Liver (tissue), 9 donors: Measurements from ENCODE around the gene LRRN2. TPM values are rescaled to one million over a fixed set of nuclear protein-coding genes. Genes with fewer than 3 reads are reported as not detected.

Experiments used
- DNase-seq: peaks from one replicate; pipeline ENCODE4 v3.0.0-alpha.2; 2017; ENCODE audit warnings: low spot score
- H3K27ac ChIP-seq, 2 donors: one replicate each; pipeline ENCODE4 v1.7.0; 2013; ENCODE audit warnings: inconsistent platforms in 2 of 2, low read length in 2 of 2, control low read depth in 1 of 2, low read depth in 1 of 2, mild to moderate bottlenecking in 1 of 2
- H3K27me3 ChIP-seq, 4 donors: one replicate each; pipeline versions ENCODE4 v1.6.1 to v1.7.0; 2013; ENCODE audit warnings: low read length in 3 of 4, inconsistent platforms in 1 of 4, mild to moderate bottlenecking in 1 of 4, moderate library complexity in 1 of 4; ENCODE audit not compliant: control insufficient read depth in 4 of 4, insufficient read depth in 4 of 4
- H3K36me3 ChIP-seq, 4 donors: one replicate each; pipeline versions ENCODE4 v1.6.1 to v1.7.0; 2013; ENCODE audit warnings: low read length in 3 of 4, mild to moderate bottlenecking in 3 of 4, low read depth in 1 of 4, moderate library complexity in 1 of 4; ENCODE audit not compliant: control insufficient read depth in 4 of 4, insufficient read depth in 3 of 4
- H3K4me1 ChIP-seq, 4 donors: one replicate each; pipeline versions ENCODE4 v1.6.1 to v1.7.0; 2013; ENCODE audit warnings: low read length in 3 of 4, mild to moderate bottlenecking in 3 of 4, moderate library complexity in 1 of 4; ENCODE audit not compliant: control insufficient read depth in 4 of 4, insufficient read depth in 4 of 4
- H3K4me3 ChIP-seq, 3 donors: one replicate each; pipeline versions ENCODE4 v1.6.1 to v1.7.0; 2013; ENCODE audit warnings: low read length in 3 of 3, control low read depth in 1 of 3, low read depth in 1 of 3, mild to moderate bottlenecking in 1 of 3
- H3K9ac ChIP-seq, 2 donors: one replicate each; pipeline ENCODE4 v1.7.0; 2013; ENCODE audit warnings: low read length in 2 of 2, mild to moderate bottlenecking in 2 of 2, moderate library complexity in 2 of 2, control low read depth in 1 of 2, low read depth in 1 of 2
- H3K9me3 ChIP-seq, 4 donors: one replicate each; pipeline versions ENCODE4 v1.6.1 to v1.7.0; 2013; ENCODE audit warnings: low read length in 3 of 4; ENCODE audit not compliant: control insufficient read depth in 4 of 4
- ATF3 ChIP-seq: IDR thresholded peaks from 2 replicates; pipeline ENCODE4 v1.6.1; 2016; ENCODE audit warnings: antibody characterized with exemption
- CTCF ChIP-seq: fragments of 150-350 bp; IDR thresholded peaks from 2 replicates; pipeline ENCODE4 v1.5.1; 2017; ENCODE audit warnings: improper control_type of control experiment, low read depth, low read length; ENCODE audit not compliant: missing input control
- EGR1 ChIP-seq, 2 donors: IDR thresholded peaks; 2 replicates each; pipeline ENCODE4 v1.6.1; 2016 to 2018; ENCODE audit warnings: antibody characterized with exemption in 2 of 2, low read depth in 2 of 2
- FOXA1 ChIP-seq: IDR thresholded peaks from 2 replicates; pipeline ENCODE4 v1.6.1; 2016; ENCODE audit warnings: antibody characterized with exemption
- FOXA2 ChIP-seq: IDR thresholded peaks from 2 replicates; pipeline ENCODE4 v1.6.1; 2016; ENCODE audit warnings: antibody characterized with exemption
- GABPA ChIP-seq, 2 donors: IDR thresholded peaks in 1 of 2; conservative IDR thresholded peaks in 1 of 2; 2 replicates each; pipeline ENCODE4 v1.6.1; 2016; ENCODE audit warnings: antibody characterized with exemption in 2 of 2, mild to moderate bottlenecking in 1 of 2, moderate library complexity in 1 of 2
- HNF4A ChIP-seq, 2 donors: conservative IDR thresholded peaks; 2 replicates each; pipeline ENCODE4 v1.6.1; 2016; ENCODE audit warnings: antibody characterized with exemption in 2 of 2, mild to moderate bottlenecking in 2 of 2
- HNF4G ChIP-seq: IDR thresholded peaks from 2 replicates; pipeline ENCODE4 v1.6.1; 2016; ENCODE audit warnings: antibody characterized with exemption
- JUND ChIP-seq, 2 donors: IDR thresholded peaks; 2 replicates each; pipeline ENCODE4 v1.6.1; 2016; ENCODE audit warnings: antibody characterized with exemption in 2 of 2
- MAX ChIP-seq: IDR thresholded peaks from 2 replicates; pipeline ENCODE4 v1.6.1; 2016; ENCODE audit warnings: antibody characterized with exemption
- NR2F2 ChIP-seq: IDR thresholded peaks from 2 replicates; pipeline ENCODE4 v1.6.1; 2016; ENCODE audit warnings: antibody characterized with exemption
- RAD21 ChIP-seq, 2 donors: IDR thresholded peaks; 2 replicates each; pipeline ENCODE4 v1.6.1; 2016; ENCODE audit warnings: antibody characterized with exemption in 2 of 2, mild to moderate bottlenecking in 2 of 2
- REST ChIP-seq: IDR thresholded peaks from 2 replicates; pipeline ENCODE4 v1.6.1; 2016; ENCODE audit warnings: antibody characterized with exemption, mild to moderate bottlenecking
- RXRA ChIP-seq, 2 donors: IDR thresholded peaks; 2 replicates each; pipeline ENCODE4 v1.6.1; 2017 to 2018; ENCODE audit warnings: antibody characterized with exemption in 2 of 2, mild to moderate bottlenecking in 1 of 2
- SP1 ChIP-seq: IDR thresholded peaks from 2 replicates; pipeline ENCODE4 v1.6.1; 2018; ENCODE audit warnings: antibody characterized with exemption, mild to moderate bottlenecking
- TAF1 ChIP-seq: conservative IDR thresholded peaks from 2 replicates; pipeline ENCODE4 v1.6.1; 2016; ENCODE audit warnings: antibody characterized with exemption, mild to moderate bottlenecking
- YY1 ChIP-seq: IDR thresholded peaks from 2 replicates; pipeline ENCODE4 v1.6.1; 2016; ENCODE audit warnings: antibody characterized with exemption, mild to moderate bottlenecking
- ZBTB33 ChIP-seq: IDR thresholded peaks from 2 replicates; pipeline ENCODE4 v1.6.1; 2016; ENCODE audit warnings: antibody characterized with exemption
- WGBS: extraction: QIAGEN DNeasy Blood & Tissue Kit; methylation state at CpG from one replicate; pipeline ENCODE4 v1.1.7; 2013; 5-methylcytosine and 5-hydroxymethylcytosine counted together
- polyA plus RNA-seq, 2 donors: library from polyadenylated mRNA; stranded (reverse) in 1 of 2; unstranded in 1 of 2; fragments of 200-250 nt in 1 of 2; fragments of >200 nt in 1 of 2; fragmentation: Nextera tagmentation in 1 of 2; extraction: Ambion mirVana in 1 of 2; gene quantifications; one replicate each; pipeline versions ENCODE4 v1.2.1 to v1.2.3, GENCODE V29; 2013 to 2015
- total RNA-seq, 2 donors: library from RNA; depleted of rRNA; stranded (reverse); fragments of >200 nt; gene quantifications; one replicate each; pipeline ENCODE4 v1.2.3, GENCODE V29; 2014
- donor health status: healthy.
- donor health status: healthy.
- donor health status: healthy.
- donor health status: healthy.
- donor health status: healthy.

The LRRN2 gene
- total and polyA plus RNA-seq, 4 donors: 0.13 to 2.8 (median 0.28) TPM

- DNase-seq: no peak
- Histone ChIP-seq H3K9me3 (no peaks in the 10 kb centered on the region), H3K27me3 (no peaks in the 10 kb centered on the region), H3K27ac (no peak overlapping the region), H3K36me3 (no peaks in the 10 kb centered on the region), H3K4me3 (no peak overlapping the region), H3K9ac (no peak overlapping the region), H3K4me1 (peaks cover 0 to 3% (median 2%) of the 10 kb centered on the region in 4 donors)
- 73% methylated on average over 8 of the region's 8 CpGs for WGBS
- TF ChIP-seq REST (no peak), HNF4G (no peak), FOXA2 (no peak), TAF1 (no peak), YY1 (no peak), NR2F2 (no peak), ZBTB33 (no peak), ATF3 (no peak), MAX (no peak), FOXA1 (no peak), GABPA (IDR thresholded peaks at IDR 0.05 in 1 of 2, conservative IDR thresholded peaks at IDR 0.05 in 1 of 2) (no peak), HNF4A (conservative IDR thresholded peaks at IDR 0.05) (no peak), CTCF (no peak), RAD21 (IDR thresholded peaks at IDR 0.05) (no peak), JUND (IDR thresholded peaks at IDR 0.05) (no peak), RXRA (IDR thresholded peaks at IDR 0.05) (no peak), EGR1 (IDR thresholded peaks at IDR 0.05; ENCODE audit: low read depth in 2 of 2) (no peak), SP1 (no peak)
Observed at GRCh38 chr1:204702552-204703267, 17.2 kb upstream of the LRRN2 start.
